GM23338 (cell line): ENCODE measurements around the gene CCL23.

Source experiments
- CREB1 ChIP-seq: fragments of 250-450 bp; sonication (Bioruptor Pico); IDR thresholded peaks from 2 replicates; pipeline ENCODE4 v1.5.0; 2020; ENCODE audit warnings: low read depth, mild to moderate bottlenecking, moderate library complexity
- EZH2 ChIP-seq: fragments of 200-600 bp; sonication (generic); IDR thresholded peaks from one replicate; pipeline ENCODE4 v1.8.0; 2017; ENCODE audit warnings: antibody characterized with exemption, mild to moderate bottlenecking, low read depth; ENCODE audit not compliant: unreplicated experiment
- EZH2phosphoT487 ChIP-seq: fragments of 200-600 bp; sonication (generic); IDR thresholded peaks from one replicate; pipeline ENCODE4 v1.8.1; 2018; ENCODE audit warnings: antibody characterized with exemption; ENCODE audit not compliant: unreplicated experiment
- JUNB ChIP-seq: IDR thresholded peaks from one replicate; pipeline ENCODE4 v1.6.1; 2016; ENCODE audit warnings: antibody characterized with exemption; ENCODE audit not compliant: unreplicated experiment
- TF ChIP-seq, protein P1 (sequence below), 2 experiments: fragments of 200-600 bp in 1 of 2; sonication (generic) in 1 of 2; conservative IDR thresholded peaks; 2 replicates each; pipeline versions ENCODE4 v1.5.1 to v1.6.1; 2016 to 2017; ENCODE audit warnings: antibody characterized with exemption in 2 of 2, low read depth in 2 of 2, mild to moderate bottlenecking in 2 of 2, moderate library complexity in 1 of 2
- TF ChIP-seq, protein P2 (sequence below): IDR thresholded peaks from 2 replicates; pipeline ENCODE4 v1.6.1; 2016; ENCODE audit warnings: antibody characterized with exemption
- TF ChIP-seq, protein P3 (sequence below): fragments of 250-450 bp; sonication (Bioruptor Pico); IDR thresholded peaks from 2 replicates; pipeline ENCODE4 v1.5.0; 2020; ENCODE audit warnings: mild to moderate bottlenecking, moderate library complexity

GRCh38 chr17:36048066-36048465 lies 30.3 kb upstream of the CCL23 start:
- TF ChIP-seq, protein P1, sequence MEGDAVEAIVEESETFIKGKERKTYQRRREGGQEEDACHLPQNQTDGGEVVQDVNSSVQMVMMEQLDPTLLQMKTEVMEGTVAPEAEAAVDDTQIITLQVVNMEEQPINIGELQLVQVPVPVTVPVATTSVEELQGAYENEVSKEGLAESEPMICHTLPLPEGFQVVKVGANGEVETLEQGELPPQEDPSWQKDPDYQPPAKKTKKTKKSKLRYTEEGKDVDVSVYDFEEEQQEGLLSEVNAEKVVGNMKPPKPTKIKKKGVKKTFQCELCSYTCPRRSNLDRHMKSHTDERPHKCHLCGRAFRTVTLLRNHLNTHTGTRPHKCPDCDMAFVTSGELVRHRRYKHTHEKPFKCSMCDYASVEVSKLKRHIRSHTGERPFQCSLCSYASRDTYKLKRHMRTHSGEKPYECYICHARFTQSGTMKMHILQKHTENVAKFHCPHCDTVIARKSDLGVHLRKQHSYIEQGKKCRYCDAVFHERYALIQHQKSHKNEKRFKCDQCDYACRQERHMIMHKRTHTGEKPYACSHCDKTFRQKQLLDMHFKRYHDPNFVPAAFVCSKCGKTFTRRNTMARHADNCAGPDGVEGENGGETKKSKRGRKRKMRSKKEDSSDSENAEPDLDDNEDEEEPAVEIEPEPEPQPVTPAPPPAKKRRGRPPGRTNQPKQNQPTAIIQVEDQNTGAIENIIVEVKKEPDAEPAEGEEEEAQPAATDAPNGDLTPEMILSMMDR (conservative IDR thresholded peaks at IDR 0.05; ENCODE audit: low read depth in 2 of 2), result no peak
- TF ChIP-seq JUNB (no peak), EZH2 (no peak), CREB1 (CRISPR knock-in tag) (no peak), EZH2phosphoT487 (no peak)
- TF ChIP-seq, protein P2, sequence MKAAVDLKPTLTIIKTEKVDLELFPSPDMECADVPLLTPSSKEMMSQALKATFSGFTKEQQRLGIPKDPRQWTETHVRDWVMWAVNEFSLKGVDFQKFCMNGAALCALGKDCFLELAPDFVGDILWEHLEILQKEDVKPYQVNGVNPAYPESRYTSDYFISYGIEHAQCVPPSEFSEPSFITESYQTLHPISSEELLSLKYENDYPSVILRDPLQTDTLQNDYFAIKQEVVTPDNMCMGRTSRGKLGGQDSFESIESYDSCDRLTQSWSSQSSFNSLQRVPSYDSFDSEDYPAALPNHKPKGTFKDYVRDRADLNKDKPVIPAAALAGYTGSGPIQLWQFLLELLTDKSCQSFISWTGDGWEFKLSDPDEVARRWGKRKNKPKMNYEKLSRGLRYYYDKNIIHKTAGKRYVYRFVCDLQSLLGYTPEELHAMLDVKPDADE, result no peak
- TF ChIP-seq, protein P3, sequence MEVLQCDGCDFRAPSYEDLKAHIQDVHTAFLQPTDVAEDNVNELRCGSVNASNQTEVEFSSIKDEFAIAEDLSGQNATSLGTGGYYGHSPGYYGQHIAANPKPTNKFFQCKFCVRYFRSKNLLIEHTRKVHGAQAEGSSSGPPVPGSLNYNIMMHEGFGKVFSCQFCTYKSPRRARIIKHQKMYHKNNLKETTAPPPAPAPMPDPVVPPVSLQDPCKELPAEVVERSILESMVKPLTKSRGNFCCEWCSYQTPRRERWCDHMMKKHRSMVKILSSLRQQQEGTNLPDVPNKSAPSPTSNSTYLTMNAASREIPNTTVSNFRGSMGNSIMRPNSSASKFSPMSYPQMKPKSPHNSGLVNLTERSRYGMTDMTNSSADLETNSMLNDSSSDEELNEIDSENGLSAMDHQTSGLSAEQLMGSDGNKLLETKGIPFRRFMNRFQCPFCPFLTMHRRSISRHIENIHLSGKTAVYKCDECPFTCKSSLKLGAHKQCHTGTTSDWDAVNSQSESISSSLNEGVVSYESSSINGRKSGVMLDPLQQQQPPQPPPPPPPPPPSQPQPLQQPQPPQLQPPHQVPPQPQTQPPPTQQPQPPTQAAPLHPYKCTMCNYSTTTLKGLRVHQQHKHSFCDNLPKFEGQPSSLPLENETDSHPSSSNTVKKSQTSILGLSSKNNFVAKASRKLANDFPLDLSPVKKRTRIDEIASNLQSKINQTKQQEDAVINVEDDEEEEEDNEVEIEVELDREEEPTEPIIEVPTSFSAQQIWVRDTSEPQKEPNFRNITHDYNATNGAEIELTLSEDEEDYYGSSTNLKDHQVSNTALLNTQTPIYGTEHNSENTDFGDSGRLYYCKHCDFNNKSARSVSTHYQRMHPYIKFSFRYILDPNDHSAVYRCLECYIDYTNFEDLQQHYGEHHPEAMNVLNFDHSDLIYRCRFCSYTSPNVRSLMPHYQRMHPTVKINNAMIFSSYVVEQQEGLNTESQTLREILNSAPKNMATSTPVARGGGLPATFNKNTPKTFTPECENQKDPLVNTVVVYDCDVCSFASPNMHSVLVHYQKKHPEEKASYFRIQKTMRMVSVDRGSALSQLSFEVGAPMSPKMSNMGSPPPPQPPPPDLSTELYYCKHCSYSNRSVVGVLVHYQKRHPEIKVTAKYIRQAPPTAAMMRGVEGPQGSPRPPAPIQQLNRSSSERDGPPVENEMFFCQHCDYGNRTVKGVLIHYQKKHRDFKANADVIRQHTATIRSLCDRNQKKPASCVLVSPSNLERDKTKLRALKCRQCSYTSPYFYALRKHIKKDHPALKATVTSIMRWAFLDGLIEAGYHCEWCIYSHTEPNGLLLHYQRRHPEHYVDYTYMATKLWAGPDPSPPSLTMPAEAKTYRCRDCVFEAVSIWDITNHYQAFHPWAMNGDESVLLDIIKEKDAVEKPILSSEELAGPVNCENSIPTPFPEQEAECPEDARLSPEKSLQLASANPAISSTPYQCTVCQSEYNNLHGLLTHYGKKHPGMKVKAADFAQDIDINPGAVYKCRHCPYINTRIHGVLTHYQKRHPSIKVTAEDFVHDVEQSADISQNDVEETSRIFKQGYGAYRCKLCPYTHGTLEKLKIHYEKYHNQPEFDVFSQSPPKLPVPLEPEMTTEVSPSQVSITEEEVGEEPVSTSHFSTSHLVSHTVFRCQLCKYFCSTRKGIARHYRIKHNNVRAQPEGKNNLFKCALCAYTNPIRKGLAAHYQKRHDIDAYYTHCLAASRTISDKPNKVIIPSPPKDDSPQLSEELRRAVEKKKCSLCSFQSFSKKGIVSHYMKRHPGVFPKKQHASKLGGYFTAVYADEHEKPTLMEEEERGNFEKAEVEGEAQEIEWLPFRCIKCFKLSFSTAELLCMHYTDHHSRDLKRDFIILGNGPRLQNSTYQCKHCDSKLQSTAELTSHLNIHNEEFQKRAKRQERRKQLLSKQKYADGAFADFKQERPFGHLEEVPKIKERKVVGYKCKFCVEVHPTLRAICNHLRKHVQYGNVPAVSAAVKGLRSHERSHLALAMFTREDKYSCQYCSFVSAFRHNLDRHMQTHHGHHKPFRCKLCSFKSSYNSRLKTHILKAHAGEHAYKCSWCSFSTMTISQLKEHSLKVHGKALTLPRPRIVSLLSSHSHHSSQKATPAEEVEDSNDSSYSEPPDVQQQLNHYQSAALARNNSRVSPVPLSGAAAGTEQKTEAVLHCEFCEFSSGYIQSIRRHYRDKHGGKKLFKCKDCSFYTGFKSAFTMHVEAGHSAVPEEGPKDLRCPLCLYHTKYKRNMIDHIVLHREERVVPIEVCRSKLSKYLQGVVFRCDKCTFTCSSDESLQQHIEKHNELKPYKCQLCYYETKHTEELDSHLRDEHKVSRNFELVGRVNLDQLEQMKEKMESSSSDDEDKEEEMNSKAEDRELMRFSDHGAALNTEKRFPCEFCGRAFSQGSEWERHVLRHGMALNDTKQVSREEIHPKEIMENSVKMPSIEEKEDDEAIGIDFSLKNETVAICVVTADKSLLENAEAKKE (CRISPR knock-in tag), result no peak
